ENCODE data around the gene GRHPR. TPM values are rescaled to one million over a fixed set of nuclear protein-coding genes. Genes with fewer than 3 reads are reported as not detected.

The GRHPR gene
- total and polyA plus RNA-seq, 4 donors, result 125 to 524 (median 294) TPM

GRCh38 chr9:37432020-37432419 is 9.5 kb downstream of the GRHPR start:
- no peak for DNase-seq (ENCODE audit: low spot score)
- TF ChIP-seq TAF1 (conservative IDR thresholded peaks at IDR 0.05) (no peak), EGR1 (IDR thresholded peaks at IDR 0.05; ENCODE audit: low read depth in 2 of 2) (no peak), RAD21 (IDR thresholded peaks at IDR 0.05) (no peak), NR2F2 (IDR thresholded peaks at IDR 0.05) (no peak), MAX (IDR thresholded peaks at IDR 0.05) (no peak), REST (IDR thresholded peaks at IDR 0.05) (no peak), YY1 (IDR thresholded peaks at IDR 0.05) (no peak), RXRA (IDR thresholded peaks at IDR 0.05) (no peak), SP1 (IDR thresholded peaks at IDR 0.05) (no peak), GABPA (IDR thresholded peaks at IDR 0.05 in 1 of 2, conservative IDR thresholded peaks at IDR 0.05 in 1 of 2) (no peak), CTCF (IDR thresholded peaks at IDR 0.05; ENCODE audit: low read depth, low read length, missing input control) (no peak), FOXA1 (IDR thresholded peaks at IDR 0.05) (no peak), HNF4G (IDR thresholded peaks at IDR 0.05) (no peak), ATF3 (IDR thresholded peaks at IDR 0.05) (no peak), ZBTB33 (IDR thresholded peaks at IDR 0.05) (no peak), FOXA2 (IDR thresholded peaks at IDR 0.05) (no peak), JUND (IDR thresholded peaks at IDR 0.05) (no peak), HNF4A (conservative IDR thresholded peaks at IDR 0.05) (no peak)
- WGBS, result 72% methylated on average over 6 of the region's 6 CpGs
- Histone ChIP-seq H3K4me3 (ENCODE audit: low read depth in 1 of 3, low read length in 3 of 3) (no peak overlapping the region), H3K9ac (ENCODE audit: low read depth in 1 of 2, low read length in 2 of 2) (no peak overlapping the region), H3K27me3 (ENCODE audit: control insufficient read depth in 4 of 4, insufficient read depth in 4 of 4, low read length in 3 of 4) (no peaks in the 10 kb centered on the region), H3K9me3 (ENCODE audit: control insufficient read depth in 4 of 4, low read length in 3 of 4) (no peaks in the 10 kb centered on the region), H3K27ac (ENCODE audit: low read depth in 1 of 2, low read length in 2 of 2) (no peak overlapping the region), H3K36me3 (ENCODE audit: control insufficient read depth in 4 of 4, insufficient read depth in 3 of 4, low read depth in 1 of 4, low read length in 3 of 4) (peaks cover 19 to 59% (median 44%) of the 10 kb centered on the region in 4 donors), H3K4me1 (ENCODE audit: control insufficient read depth in 4 of 4, insufficient read depth in 4 of 4, low read length in 3 of 4) (peaks cover 19 to 86% (median 72%) of the 10 kb centered on the region in 4 donors)

Data from liver (tissue), 9 donors.